HG03139 (cell line): Measurements from ENCODE around the gene ARL4C.

Source experiments
- ATAC-seq: cut with Tn5 transposase; IDR thresholded peaks from one replicate; pipeline ENCODE4 v1.9.1; 2021; ENCODE audit not compliant: unreplicated experiment

Gene ARL4C

GRCh38 chr2:234448506-234449184 lies 48.2 kb downstream of the ARL4C start:
- no peak for ATAC-seq

GRCh38 chr2:234447963-234448362 lies 48.9 kb downstream of the ARL4C start:
- no peak for ATAC-seq

GRCh38 chr2:234447189-234447588 lies 49.7 kb downstream of the ARL4C start:
- ATAC-seq: no peak

- peak; percentile 97 for ATAC-seq
Measured at GRCh38 chr2:234446404-234447076, 50.3 kb downstream of the ARL4C start.

GRCh38 chr2:234444893-234445292 lies 52.0 kb downstream of the ARL4C start:
- ATAC-seq: no peak

- no peak for ATAC-seq
Measured at GRCh38 chr2:234444242-234444730, 52.6 kb downstream of the ARL4C start.
